Measurements from ENCODE around the gene MAGEB3. TPM values are rescaled to one million over a fixed set of nuclear protein-coding genes. Genes with fewer than 3 reads are reported as not detected.
"Not testable (repeated sequence)": the region's sequence is repeated elsewhere in the genome, so short reads cannot be mapped to it uniquely, and the experiment has no call there.

Gene MAGEB3
- total RNA-seq (not detected), polyA plus RNA-seq (under 1 TPM in 1 of 3 donors, not detected in 2; 0.02 TPM)
- long read RNA-seq, donor 1, result 0 reads
- long read RNA-seq, donor 2, result 0 reads

- 71 to 89% (median 83%) methylated on average over 4 of the region's 4 CpGs for WGBS, 5 donors
- Histone ChIP-seq H3K27ac (no peak within 1 kb of the TSS), H3K4me3 (no peak within 1 kb of the TSS), H3K4me1 (no peaks in the 10 kb centered on the region), H3K36me3 (no peaks in the 10 kb centered on the region), H3K27me3 (replicated peaks in 1 of 7) (no peaks in the 10 kb centered on the region), H3K9me3 (no peaks in the 10 kb centered on the region)
- intact Hi-C loops (cut with DNase I; ENCODE audit: low total_unique reads), result no loop called here
- no peak for TF ChIP-seq POLR2A (IDR thresholded peaks at IDR 0.05)
- no peak for TF ChIP-seq CTCF (IDR thresholded peaks at IDR 0.05 in 8 of 11, conservative IDR thresholded peaks at IDR 0.05 in 3 of 11)
- no peak for TF ChIP-seq POLR2AphosphoS5 (IDR thresholded peaks at IDR 0.05)
- no peak for DNase-seq
Measured at GRCh38 chrX:30230395-30230794, at the start of gene MAGEB3. TSS of gene MAGEB3 (plus strand) at chrX:30230657. CDS start at chrX:30235925, 5,268 bp downstream.

- TF ChIP-seq POLR2AphosphoS5 (IDR thresholded peaks at IDR 0.05) (no peak), CTCF (IDR thresholded peaks at IDR 0.05 in 8 of 11, conservative IDR thresholded peaks at IDR 0.05 in 3 of 11) (no peak), POLR2A (IDR thresholded peaks at IDR 0.05) (no peak)
Measured at GRCh38 chrX:30181353-30181752, 49.1 kb upstream of the MAGEB3 start.

GRCh38 chrX:30183554-30183953 lies 46.9 kb upstream of the MAGEB3 start:
- Histone ChIP-seq H3K4me3 (no peak overlapping the region), H3K4me1 (no peaks in the 10 kb centered on the region), H3K27ac (no peak overlapping the region), H3K27me3 (replicated peaks in 1 of 7) (peaks cover 0 to 16% (median 0%) of the 10 kb centered on the region in 7 donors), H3K9me3 (no peaks in the 10 kb centered on the region), H3K36me3 (no peaks in the 10 kb centered on the region)
- intact Hi-C loops (cut with DNase I; ENCODE audit: low total_unique reads), result no loop called here
- no peak for DNase-seq
- TF ChIP-seq POLR2A (IDR thresholded peaks at IDR 0.05) (no peak), POLR2AphosphoS5 (IDR thresholded peaks at IDR 0.05) (no peak)
- WGBS, 5 donors, result 61 to 76% (median 68%) methylated on average over 3 of the region's 3 CpGs

More at GRCh38 chrX:30181353-30181752, 49.1 kb upstream of the MAGEB3 start:
- H3K4me3 ChIP-seq, result no peak overlapping the region
- H3K27me3 ChIP-seq (replicated peaks in 1 of 7), result peaks cover 0 to 16% (median 0%) of the 10 kb centered on the region in 7 donors
- no peak for DNase-seq
- no peak overlapping the region for H3K27ac ChIP-seq
- 22 to 84% (median 58%) methylated on average over 1 of the region's 1 CpG for WGBS, 5 donors
- no peaks in the 10 kb centered on the region for H3K36me3 ChIP-seq
- H3K4me1 ChIP-seq, result no peaks in the 10 kb centered on the region
- no peaks in the 10 kb centered on the region for H3K9me3 ChIP-seq
- intact Hi-C loops (cut with DNase I; ENCODE audit: low total_unique reads), result no loop called here

GRCh38 chrX:30190426-30190825 lies 40.0 kb upstream of the MAGEB3 start:
- intact Hi-C loops (cut with DNase I; ENCODE audit: low total_unique reads), result no loop called here

GRCh38 chrX:30193910-30194309 lies 36.5 kb upstream of the MAGEB3 start:
- H3K4me3 ChIP-seq; intact Hi-C loops (cut with DNase I; ENCODE audit: low total_unique reads); H3K9me3 ChIP-seq; H3K27me3 ChIP-seq (replicated peaks in 1 of 7); H3K36me3 ChIP-seq; H3K27ac ChIP-seq; DNase-seq; H3K4me1 ChIP-seq: not testable (repeated sequence)
- WGBS, 5 donors, result 55 to 83% (median 65%) methylated on average over 6 of the region's 6 CpGs

More at GRCh38 chrX:30190426-30190825, 40.0 kb upstream of the MAGEB3 start:
- Histone ChIP-seq H3K36me3 (no peaks in the 10 kb centered on the region), H3K4me1 (no peaks in the 10 kb centered on the region), H3K27ac (no peak overlapping the region), H3K27me3 (replicated peaks in 1 of 7) (peaks cover 0 to 3% (median 0%) of the 10 kb centered on the region in 7 donors), H3K9me3 (no peaks in the 10 kb centered on the region), H3K4me3 (no peak overlapping the region)
- TF ChIP-seq POLR2A (IDR thresholded peaks at IDR 0.05), result no peak
- TF ChIP-seq POLR2AphosphoS5 (IDR thresholded peaks at IDR 0.05), result no peak
- no peak for TF ChIP-seq CTCF (IDR thresholded peaks at IDR 0.05 in 8 of 11, conservative IDR thresholded peaks at IDR 0.05 in 3 of 11)
- no peak for DNase-seq
- WGBS, 5 donors, result 81 to 98% (median 87%) methylated on average over 2 of the region's 2 CpGs
